NCI-H748 (cell line): ENCODE results near the gene YIPF3.
"Not testable (repeated sequence)": the region's sequence is repeated elsewhere in the genome, so short reads cannot be mapped to it uniquely, and the experiment has no call there.

Experiments used
- DNase-seq: peaks from one replicate; lab custom pipeline; 2025; ENCODE audit not compliant: unreplicated experiment; lab: John Stamatoyannopoulos, UW

Gene YIPF3

DNA sequence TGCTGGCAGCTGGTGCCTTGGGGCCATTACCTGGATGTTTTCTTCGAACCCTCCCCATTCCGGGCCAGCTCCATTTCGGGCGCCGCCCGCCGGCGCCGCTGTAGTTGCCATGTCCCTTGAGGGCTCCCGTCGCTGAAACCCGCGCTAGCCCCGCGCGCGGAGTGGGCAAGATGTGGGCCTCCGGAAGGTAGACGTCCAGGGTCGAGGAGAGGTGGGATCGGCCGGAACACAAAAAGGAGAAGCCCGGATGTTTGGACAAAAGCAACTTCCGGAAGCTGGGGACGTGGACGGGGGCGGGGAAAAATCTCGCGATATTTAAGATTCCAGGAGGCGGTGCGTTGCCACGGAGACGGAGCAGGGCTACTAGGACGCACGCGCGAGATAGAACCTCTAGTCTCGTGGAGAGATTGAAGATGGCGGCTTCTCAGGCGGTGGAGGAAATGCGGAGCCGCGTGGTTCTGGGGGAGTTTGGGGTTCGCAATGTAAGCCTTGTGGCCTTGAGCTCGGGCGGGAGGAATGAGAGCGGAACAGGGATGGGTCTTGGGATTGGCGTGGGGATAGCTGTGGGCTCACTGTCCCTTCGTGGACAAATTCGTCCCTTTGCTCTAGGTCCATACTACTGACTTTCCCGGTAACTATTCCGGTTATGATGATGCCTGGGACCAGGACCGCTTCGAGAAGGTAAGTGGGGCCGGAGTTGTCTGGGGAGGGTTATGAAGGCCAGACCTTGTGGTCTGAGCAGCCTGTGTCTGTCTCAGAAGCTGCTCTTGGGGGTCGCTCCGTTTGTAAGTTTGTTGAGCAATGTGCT is at the start of gene YIPF3, which contains the start of gene POLR1C:
Gene YIPF3, minus strand, starts transcription at position 230 of the 808 bp plus-strand sequence. Its CDS starts 119 bp downstream, at position 111.
Gene POLR1C, plus strand, starts transcription at position 393 of the 808 bp plus-strand sequence. Its CDS starts 21 bp downstream, at position 414.
- DNase-seq = peak; percentile 99

DNA sequence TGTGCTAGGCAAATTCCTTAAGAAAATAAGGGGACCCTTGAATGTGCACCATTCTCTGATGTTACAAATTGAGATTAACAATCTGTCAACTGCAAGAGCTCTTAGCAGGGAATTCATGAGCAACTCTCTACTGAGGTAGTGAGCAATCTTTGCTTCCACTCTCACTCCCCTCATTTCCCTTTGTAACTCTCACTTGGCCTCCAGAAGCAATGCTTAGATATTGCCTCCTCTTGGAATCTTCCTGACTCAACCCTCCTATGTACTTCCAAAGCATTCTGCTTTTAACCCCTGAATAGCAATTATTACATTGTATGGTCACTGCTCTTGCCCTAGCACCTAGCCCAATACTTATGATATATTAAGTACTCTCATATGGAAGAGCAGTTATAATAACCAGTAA is 42.6 kb upstream of the YIPF3 start:
- DNase-seq = no peak

DNA sequence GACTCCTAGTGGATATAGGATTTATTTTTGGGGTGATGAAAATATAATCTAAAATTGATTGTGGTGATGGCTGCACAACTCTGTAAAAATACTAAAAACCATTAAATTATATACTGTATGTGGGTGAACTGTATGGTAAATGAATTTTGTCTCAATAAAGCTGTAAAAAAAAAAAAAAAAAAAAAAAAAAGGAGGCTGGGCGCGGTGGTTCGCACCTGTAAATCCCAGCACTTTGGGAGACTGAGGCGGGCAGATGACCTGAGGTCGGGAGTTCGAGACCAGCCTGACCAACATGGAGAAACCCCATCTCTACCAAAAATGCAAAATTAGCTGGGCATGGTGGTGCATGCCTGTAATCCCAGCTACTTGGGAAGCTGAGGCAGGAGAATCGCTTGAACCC is 40.9 kb upstream of the YIPF3 start:
- not testable (repeated sequence) for DNase-seq

DNA sequence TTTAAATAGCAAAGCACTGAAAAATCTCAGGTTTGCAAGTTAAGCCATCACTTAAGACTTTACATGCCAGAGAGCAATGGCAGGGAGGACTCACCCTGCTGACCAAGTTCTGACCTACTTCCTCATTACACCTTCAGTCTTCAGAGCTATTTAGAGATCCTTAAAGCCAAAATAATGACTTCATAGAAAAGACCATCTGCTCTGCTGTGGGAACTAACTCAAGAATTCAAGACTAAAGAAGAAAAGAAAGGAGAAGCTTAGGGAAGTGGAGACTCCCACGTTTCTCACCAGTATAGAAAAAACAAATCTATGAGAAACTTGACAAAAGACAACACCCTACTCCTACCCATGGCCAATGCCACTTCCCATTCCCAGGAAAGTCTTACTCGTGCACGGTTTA is 30.5 kb upstream of the YIPF3 start:
- no peak for DNase-seq

DNA sequence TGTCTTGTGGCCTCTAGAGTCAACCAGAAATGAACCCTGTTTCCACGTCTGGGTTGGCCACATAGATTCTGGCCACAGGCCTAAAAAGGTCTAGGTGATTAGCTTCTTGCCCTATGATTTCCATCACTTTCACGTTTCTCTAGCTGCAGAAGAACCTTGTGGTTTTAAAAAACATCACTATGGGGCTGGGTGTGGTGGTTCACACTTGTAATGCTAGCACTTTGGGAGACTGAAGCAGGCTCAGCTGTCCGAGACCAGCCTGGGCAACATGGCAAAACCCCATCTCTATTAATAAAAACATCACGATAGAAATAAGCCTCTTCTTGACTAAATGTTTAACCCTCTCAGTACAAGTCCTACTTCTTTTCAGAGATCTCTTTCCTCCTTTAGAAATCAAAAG is 27.7 kb upstream of the YIPF3 start:
- DNase-seq = no peak

DNA sequence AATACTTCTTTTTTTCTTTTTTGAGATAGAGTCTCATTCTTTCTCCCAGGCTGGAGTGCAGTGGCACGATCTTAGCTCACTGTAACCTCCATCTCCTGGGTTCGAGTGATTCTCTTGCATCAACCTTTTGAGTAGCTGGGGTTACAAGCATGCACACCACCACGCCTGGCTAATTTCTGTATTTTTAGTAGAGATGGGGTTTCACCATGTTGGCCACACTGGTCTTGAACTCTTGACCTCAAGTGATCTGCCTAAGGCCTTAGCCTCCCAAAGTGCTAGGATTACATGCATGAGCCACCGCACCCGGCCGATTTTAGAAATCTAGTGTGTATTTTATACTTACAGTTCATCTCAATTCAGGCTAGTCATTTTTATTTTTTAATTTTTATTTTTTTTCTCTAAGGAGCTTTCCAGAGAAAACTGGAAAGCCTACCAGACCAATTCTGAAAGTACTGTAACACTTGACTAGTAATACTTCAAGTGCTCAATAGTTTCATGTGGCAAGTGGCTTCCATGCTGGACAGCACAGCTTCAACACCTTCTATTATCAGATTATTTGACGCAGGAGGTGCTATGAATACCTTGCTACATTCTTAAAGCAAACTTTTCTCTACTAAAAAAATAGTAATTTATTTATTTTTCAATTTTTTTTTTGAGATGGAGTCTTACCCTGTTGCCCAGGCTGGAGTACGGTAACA is 25.2 kb upstream of the YIPF3 start:
- no peak for DNase-seq

DNA sequence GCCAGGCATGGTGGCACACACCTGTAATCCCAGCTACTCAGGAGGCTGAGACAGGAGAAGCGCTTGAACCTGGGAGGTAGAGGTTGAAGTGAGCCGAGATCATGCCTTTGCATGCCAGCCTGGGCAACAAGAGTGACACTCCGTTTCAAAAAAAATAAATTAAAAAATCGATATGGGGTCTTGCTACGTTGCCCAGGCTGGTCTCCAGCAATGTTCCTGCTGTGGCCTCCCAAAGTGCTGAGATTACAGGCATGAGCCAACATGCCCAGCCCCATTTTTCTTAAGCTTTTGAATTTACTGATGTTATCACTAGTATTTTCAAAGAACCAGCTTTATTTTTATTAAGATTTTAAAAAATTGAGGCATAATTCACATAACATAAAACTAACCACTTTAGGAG is 23.8 kb upstream of the YIPF3 start:
- DNase-seq = no peak

DNA sequence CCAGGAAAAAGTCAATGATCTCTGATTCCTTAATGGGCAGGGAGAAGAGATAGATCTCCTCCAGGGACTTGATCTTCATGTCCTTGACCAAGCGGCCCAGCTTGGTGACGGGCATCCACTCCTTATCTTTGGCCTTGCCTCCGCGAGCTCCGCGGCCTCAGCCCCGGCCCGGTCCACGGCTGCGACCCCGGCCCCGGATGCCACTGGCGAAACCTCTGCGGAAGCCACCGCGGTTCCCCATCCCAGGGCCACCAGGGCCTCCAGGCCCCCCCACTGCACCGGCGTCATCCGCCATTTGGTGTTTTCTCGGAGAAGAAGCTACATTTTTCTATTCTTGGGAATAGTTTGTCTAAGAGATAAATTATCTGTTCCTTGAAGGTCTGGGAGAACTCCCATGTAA is 22.7 kb upstream of the YIPF3 start:
- DNase-seq = not testable (repeated sequence)

DNA sequence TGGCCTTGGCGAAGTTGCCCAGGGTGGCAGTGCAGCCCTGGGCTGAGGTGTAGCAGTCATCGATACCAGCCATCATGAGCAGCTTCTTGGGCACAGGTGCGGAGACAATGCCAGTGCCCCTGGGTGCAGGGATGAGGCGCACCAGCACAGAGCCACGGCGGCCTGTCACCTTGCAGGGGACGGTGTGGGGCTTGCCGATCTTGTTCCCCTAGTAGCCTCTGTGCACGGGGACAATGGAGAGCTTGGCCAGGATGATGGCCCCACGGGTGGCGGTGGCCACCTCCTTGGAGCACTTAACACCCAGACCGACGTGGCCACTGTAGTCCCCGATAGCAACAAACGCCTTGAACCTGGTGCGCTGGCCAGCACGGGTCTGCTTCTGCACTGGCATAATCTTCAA is 22.3 kb upstream of the YIPF3 start:
- not testable (repeated sequence) for DNase-seq

DNA sequence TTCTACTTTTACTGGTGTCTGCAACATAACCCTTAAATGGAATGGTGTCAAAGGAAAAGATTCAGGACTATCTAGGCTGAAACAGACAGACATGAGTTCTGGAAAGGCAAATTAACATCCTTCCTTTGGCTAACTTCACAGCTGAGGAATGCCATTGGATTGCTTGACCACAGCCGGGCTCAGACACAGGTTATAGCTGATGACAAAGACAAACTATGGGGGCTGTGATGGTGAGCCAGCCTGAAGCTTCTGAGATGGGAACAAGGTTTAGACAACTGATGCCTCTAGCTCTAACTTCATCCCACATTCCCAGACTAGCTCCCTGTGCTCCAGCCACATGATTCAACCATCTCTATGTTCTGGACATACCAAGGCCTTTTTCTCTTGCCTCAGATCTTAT is 15.5 kb upstream of the YIPF3 start:
- no peak for DNase-seq

DNA sequence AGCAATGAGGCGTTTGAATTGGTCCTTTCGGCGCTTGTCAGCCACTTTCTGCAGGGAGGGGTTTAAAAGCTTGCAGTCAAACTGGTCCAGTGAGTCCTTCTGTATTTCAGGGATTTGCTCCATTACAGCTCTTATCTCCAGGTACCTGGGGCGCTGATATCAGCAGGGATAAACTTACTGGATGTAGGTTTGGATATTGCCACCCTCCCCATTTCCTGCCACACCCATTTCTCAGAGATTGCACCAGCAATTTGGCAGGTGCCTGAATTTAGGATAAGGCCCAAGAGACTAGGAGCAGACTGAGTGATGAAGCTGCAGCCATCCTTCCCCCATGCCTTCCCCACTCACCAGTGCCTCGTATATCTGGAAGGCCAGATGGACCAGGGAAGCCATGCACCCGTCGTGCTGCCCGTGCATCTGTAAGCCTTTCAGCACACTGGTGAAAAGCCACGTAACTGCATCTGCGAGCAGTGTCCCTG is 7.8 kb upstream of the YIPF3 start:
- no peak for DNase-seq

DNA sequence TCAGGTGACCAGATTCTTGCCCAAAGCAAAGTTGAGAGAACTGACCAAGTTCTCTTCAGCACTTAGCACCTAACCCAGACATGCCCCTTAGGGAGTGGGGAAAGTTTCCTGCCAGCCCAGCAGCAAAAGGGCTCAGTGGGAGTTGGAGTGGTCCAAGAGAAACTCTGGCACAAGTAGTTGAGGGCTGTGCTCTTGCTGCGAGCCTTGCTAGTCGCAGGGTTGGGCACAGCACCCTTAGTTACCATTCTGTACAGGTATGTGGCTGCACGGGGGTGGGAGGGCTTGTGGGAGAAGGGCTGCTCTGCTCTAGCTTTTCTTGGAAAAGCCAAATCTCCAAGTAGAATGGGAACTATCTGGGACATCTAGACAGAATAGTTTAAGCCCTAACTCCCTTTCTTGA is 6.6 kb upstream of the YIPF3 start:
- no peak for DNase-seq

DNA sequence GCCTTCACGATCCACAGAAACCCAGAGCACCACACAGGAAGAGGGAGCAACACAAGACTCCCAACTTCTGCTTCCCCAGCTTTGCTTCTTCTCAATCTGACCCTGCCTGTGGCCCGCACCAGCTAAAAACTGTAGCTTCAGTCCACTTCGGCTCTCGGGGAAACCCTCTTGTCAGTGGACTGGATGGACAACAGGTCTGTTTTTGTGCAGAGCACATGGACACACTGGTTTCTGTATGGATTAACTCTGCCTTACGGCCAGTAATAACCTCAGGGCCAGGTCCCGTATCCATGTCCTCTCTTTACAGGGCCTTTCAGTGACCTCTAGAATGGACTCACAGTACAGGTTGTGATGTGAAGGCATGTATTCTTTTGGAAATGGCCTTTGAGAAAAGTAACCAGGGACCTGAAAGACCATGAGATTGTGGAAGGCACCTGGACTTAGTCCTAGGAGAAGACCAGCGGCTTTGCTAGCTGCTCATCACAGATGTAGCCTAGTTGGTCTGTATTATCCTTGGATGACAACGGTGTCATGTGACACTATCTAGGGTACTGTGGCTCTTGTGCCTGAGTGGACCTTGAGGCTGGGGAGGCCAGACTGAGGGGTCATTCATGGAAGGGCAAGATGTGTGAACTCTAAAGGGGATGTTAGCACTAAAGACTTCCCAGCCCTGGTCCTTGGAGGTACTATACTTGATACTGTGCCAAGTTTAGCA is 6.0 kb upstream of the YIPF3 start:
- DNase-seq = no peak

DNA sequence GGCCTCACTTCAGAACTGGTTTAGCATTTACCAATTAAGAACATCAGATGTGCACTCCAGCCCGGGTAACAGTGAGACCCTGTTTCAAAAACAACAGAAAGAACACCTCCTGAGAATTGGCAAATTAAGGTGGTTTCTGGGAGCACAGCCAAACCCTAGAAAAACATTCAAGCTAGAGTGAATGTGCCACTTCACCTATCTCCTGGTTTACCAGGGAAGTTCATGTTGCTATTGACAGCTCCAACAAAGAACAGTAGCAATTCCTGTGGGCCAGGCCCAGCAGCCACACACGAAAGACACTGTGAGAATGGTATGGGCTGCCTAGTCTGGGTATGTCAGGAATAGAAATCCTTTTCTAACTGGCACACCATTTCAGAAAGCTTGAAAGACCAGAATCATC is 5.1 kb upstream of the YIPF3 start:
- DNase-seq = no peak

DNA sequence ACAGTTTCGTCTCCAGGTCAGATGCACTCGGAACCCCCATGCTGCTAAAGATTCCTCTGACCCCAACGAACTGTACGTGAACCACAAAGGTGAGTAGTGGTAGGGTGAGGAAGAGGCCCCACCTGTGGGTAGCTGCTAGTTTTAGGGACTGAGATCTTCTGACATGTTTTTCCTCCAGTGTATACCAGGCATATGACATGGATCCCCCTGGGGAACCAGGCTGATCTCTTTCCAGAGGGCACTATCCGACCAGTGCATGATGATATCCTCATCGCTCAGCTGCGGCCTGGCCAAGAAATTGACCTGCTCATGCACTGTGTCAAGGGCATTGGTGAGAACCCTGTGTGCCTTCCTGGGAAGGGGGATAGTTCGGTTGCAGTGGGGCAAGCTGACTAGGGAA is 3.4 kb upstream of the YIPF3 start:
- DNase-seq = no peak

DNA sequence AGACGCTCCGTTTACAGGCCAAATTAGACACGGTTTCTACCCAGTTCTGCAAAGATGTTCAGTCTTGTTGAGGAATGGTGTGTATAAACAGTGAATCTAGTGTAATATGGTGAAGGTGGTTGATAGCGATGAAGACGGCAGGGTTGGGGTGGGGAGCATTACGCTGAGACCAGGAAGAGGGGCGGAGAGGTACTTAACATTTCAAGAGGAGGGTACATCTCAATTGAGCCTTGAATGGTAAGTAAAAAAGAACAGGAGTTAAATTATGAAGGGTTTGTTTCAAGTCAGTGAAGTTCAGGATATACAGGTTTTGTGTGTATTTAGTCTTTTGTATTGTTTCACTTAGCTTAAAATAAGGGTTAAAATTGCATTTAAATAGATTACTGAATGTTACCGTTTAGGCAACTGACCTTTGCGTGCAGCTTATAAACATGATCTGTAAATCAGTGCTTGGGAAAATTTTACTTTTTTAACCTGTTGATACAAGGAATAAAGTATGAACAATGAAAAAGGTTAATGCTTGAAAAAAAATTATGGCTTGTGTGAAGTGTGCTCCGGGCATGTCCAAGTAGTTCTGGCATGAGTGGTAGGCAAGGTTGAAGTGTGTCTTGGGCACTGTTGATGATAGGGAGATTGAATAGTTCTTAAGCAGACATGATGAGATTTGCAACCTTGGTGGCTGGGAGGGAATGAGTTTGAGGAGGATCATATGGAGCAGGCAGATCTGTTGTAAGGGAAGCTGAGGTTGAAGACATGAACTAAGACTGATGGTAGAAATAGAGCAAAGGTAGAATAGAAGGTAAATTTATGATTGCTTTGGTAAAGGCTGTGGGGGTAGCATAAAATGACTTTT is 1.0 kb upstream of the YIPF3 start:
- peak; percentile 44 for DNase-seq

DNA sequence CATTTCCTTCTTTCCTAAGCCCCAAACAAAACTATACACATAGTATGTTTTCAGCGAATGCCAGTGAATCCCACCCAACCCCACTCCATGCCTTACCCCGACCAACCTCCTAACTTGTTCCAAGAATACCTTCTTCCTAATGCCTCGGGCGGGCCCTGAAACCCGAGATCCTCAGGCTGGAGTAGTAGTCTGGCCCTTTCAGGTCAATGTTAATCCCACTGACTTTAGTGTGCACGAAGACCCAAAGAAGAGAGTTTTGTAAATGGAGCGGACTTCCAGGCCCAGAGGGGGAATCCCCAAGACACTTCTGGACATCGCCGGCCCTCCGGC is 394 bp downstream of the YIPF3 start:
- no peak for DNase-seq

DNA sequence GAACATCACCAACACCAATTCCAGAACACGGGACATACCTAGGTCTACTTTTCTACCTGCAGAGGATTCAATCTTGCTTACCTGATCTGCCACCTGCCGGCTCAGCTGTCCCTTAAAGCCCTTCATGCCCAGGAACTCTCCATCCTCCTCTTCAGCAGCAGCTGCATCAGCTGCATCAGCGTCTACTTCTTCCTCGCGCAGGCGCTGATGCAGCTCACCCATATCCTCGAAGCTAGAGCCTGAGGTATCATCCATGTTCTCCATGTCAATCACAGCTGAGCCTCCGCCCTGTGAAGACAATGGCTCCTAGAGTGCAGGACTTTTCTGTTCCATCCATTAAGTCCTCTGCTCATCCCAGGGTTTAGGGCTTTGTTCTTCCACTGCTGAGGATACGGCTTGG is 918 bp downstream of the YIPF3 start:
- peak; percentile 22 for DNase-seq

DNA sequence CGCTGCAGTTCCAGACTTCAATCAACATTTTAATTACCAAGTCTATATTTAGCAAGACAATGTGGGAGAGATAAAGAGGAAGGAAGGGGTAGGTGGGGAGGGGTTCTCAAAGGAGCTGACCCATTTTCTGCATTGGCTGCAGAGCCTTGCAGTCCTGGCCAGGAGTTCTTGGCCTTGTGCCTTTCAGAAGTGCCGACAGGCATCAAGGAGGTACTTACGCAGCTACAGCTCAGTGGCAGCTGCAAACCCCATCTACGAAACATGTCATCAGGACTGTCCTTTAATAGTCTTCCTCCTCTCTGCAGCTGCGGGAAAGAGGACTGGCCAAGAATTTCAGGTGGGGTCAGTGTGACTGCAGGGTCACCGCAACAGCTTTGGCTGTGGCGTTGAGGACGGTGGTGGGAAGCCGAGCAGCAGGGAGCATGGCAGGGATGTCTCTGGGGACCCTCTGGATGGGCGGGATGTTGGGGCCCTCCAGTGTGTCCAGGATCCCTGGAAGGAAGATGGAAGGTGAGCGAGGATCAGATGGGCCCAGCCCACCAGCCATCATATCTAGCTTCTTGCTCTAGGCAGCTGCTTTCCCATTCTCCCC is 4.8 kb downstream of the YIPF3 start:
- no peak for DNase-seq

DNA sequence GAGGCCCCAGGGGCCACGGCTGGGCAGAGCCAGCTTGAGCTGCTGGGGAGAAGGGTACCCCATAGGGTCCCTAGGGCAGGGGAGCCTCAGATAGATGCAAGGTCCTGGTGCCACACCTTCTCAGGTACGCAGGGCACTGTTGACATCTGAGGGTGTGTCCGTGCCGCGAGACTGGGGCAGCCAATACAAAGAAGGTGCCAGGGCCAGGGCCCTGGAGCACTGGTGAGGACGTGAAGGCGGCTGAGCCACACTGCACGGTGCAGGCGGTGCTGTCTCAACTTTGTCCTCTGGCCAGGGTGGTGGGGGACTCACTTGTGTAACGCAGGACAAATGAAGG is 5.9 kb downstream of the YIPF3 start:
- DNase-seq = peak; percentile 83
